HG02870 (cell line): ENCODE data around the gene SLC35D2.
"Not testable (repeated sequence)": the region's sequence is repeated elsewhere in the genome, so short reads cannot be mapped to it uniquely, and the experiment has no call there.

Experiments used
- ATAC-seq: cut with Tn5 transposase; IDR thresholded peaks from one replicate; pipeline ENCODE4 v1.9.1; 2021; ENCODE audit warnings: mild to moderate bottlenecking, moderate library complexity; ENCODE audit not compliant: unreplicated experiment

SLC35D2 gene

GRCh38 chr9:96318921-96319565 is 64.5 kb downstream of the SLC35D2 start:
- no peak for ATAC-seq

- ATAC-seq: no peak
Observed at GRCh38 chr9:96317335-96317980, 66.1 kb downstream of the SLC35D2 start.

GRCh38 chr9:96309850-96310249 is 73.7 kb downstream of the SLC35D2 start:
- no peak for ATAC-seq

GRCh38 chr9:96306958-96307357 is 76.6 kb downstream of the SLC35D2 start:
- not testable (repeated sequence) for ATAC-seq

- no peak for ATAC-seq
Observed at GRCh38 chr9:96305171-96305570, 78.3 kb downstream of the SLC35D2 start.

GRCh38 chr9:96304230-96304629 is 79.3 kb downstream of the SLC35D2 start:
- ATAC-seq: no peak

- no peak for ATAC-seq
Observed at GRCh38 chr9:96302021-96302420, 81.5 kb downstream of the SLC35D2 start, which contains the start of gene HSD17B3. Gene HSD17B3 (minus strand): TSS chr9:96302176. CDS start chr9:96302104, 72 bp downstream.

GRCh38 chr9:96299823-96300222 is 83.7 kb downstream of the SLC35D2 start:
- ATAC-seq: no peak

GRCh38 chr9:96294159-96294545 is 89.4 kb downstream of the SLC35D2 start:
- ATAC-seq: no peak

- ATAC-seq: no peak
Observed at GRCh38 chr9:96293498-96294158, 89.9 kb downstream of the SLC35D2 start.

- ATAC-seq: no peak
Observed at GRCh38 chr9:96289392-96289791, 94.1 kb downstream of the SLC35D2 start.

- no peak for ATAC-seq
Observed at GRCh38 chr9:96281641-96282040, 101.9 kb downstream of the SLC35D2 start.

- ATAC-seq: no peak
Observed at GRCh38 chr9:96279932-96280331, 103.6 kb downstream of the SLC35D2 start.

- ATAC-seq: no peak
Observed at GRCh38 chr9:96274939-96275338, 108.6 kb downstream of the SLC35D2 start.
